ENCODE measurements around the gene IGF2R.

DNA sequence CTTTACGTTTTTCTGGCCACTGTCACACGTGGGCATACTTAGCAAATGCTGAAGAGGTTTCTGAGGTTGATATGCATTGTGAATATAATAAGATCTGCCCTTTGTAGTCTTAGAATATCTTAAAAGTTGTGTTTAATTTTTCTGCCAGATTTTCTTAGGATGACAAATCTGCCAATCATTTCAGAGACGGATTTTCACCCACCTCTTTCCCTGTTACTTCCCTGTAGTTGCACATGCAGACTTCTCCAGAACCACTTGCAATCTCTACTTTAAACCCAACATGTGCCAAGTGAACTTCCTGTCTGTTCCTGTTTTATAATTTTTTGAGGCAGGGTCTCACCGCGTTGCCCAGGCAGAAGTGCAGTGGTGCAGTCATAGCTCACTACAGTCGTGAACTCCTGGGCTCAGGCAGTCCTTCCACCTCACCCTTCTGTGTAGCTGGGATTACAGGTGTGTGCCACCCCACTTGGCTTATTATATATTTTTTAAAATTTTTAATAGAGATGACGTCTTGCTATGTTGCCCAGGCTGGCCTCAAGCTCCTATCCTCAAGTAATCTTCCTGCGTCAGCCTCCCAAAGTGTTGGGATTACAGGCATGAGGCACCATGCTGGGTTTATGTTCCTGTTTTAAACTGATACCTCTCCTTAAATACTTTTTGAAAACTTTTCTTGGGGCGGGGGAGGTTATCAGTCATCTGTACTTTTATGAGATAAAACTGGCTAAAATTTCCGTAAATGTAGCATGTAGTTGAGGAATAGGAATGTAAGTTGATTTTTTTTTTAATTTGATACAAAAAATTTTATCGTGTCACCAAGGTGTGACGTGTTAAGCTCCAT is 2.7 kb downstream of the IGF2R start:
- TF ChIP-seq, protein P1, sequence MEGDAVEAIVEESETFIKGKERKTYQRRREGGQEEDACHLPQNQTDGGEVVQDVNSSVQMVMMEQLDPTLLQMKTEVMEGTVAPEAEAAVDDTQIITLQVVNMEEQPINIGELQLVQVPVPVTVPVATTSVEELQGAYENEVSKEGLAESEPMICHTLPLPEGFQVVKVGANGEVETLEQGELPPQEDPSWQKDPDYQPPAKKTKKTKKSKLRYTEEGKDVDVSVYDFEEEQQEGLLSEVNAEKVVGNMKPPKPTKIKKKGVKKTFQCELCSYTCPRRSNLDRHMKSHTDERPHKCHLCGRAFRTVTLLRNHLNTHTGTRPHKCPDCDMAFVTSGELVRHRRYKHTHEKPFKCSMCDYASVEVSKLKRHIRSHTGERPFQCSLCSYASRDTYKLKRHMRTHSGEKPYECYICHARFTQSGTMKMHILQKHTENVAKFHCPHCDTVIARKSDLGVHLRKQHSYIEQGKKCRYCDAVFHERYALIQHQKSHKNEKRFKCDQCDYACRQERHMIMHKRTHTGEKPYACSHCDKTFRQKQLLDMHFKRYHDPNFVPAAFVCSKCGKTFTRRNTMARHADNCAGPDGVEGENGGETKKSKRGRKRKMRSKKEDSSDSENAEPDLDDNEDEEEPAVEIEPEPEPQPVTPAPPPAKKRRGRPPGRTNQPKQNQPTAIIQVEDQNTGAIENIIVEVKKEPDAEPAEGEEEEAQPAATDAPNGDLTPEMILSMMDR (IDR thresholded peaks at IDR 0.05), result no peak
- no peak for TF ChIP-seq POLR2AphosphoS5 (IDR thresholded peaks at IDR 0.05)
